MM.1S (cell line): ENCODE measurements around the gene FPR3.

Experiments
- DNase-seq: peaks from one replicate; pipeline ENCODE4 v3.0.0-alpha.2; 2015
- H2AFZ ChIP-seq: fragments of 300-600 bp; sonication (generic); 2 replicates; pipeline ENCODE4 v1.6.0; 2016; ENCODE audit warnings: antibody characterized with exemption, low read length
- H3F3A ChIP-seq: fragments of 300-600 bp; sonication (generic); 2 replicates; pipeline ENCODE4 v1.6.1; 2016; ENCODE audit warnings: mild to moderate bottlenecking, antibody characterized with exemption, low read length, moderate library complexity, mixed read lengths; ENCODE audit not compliant: insufficient read depth
- H3K27ac ChIP-seq: fragments of 300-600 bp; sonication (generic); 2 replicates; pipeline ENCODE4 v1.5.1; 2016; ENCODE audit warnings: mild to moderate bottlenecking, low read length
- H3K27me3 ChIP-seq: fragments of 300-600 bp; sonication (generic); replicated peaks from 2 replicates; pipeline ENCODE4 v1.6.0; 2016; ENCODE audit warnings: low read length; ENCODE audit not compliant: insufficient read depth
- H3K36me3 ChIP-seq: fragments of 300-600 bp; sonication (generic); replicated peaks from 2 replicates; pipeline ENCODE4 v1.6.1; 2016; ENCODE audit warnings: mild to moderate bottlenecking, low read length, mixed read lengths; ENCODE audit not compliant: insufficient read depth
- H3K4me1 ChIP-seq: fragments of 300-600 bp; sonication (generic); 2 replicates; pipeline ENCODE4 v1.6.1; 2016; ENCODE audit warnings: low read length, mixed read lengths
- H3K4me2 ChIP-seq: fragments of 300-600 bp; sonication (generic); 2 replicates; pipeline ENCODE4 v1.6.0; 2016; ENCODE audit warnings: low read depth, low read length
- H3K4me3 ChIP-seq: fragments of 300-600 bp; sonication (generic); 2 replicates; pipeline ENCODE4 v1.5.1; 2016; ENCODE audit warnings: low read length, mixed read lengths
- H3K79me2 ChIP-seq: fragments of 300-600 bp; sonication (generic); 2 replicates; pipeline ENCODE4 v1.6.1; 2016; ENCODE audit warnings: mixed run types, low read length, mixed read lengths
- H3K9ac ChIP-seq: fragments of 300-600 bp; sonication (generic); 2 replicates; pipeline ENCODE4 v1.6.1; 2016; ENCODE audit warnings: low read length, mixed read lengths
- H3K9me2 ChIP-seq: fragments of 300-600 bp; sonication (generic); replicated peaks from 2 replicates; pipeline ENCODE4 v1.6.1; 2016; ENCODE audit warnings: mild to moderate bottlenecking, low read length, mixed read lengths; ENCODE audit not compliant: insufficient read depth
- H3K9me3 ChIP-seq: fragments of 300-600 bp; sonication (generic); replicated peaks from 2 replicates; pipeline ENCODE4 v1.6.1; 2016; ENCODE audit warnings: mild to moderate bottlenecking, low read length, mixed read lengths; ENCODE audit not compliant: insufficient read depth
- H4K20me1 ChIP-seq: fragments of 300-600 bp; sonication (generic); 2 replicates; pipeline ENCODE4 v1.6.1; 2016; ENCODE audit warnings: mild to moderate bottlenecking, low read length, moderate library complexity, mixed read lengths; ENCODE audit not compliant: insufficient read depth
- CTCF ChIP-seq: fragments of 300-600 bp; sonication (generic); IDR thresholded peaks from 2 replicates; pipeline ENCODE4 v1.5.1; 2016; ENCODE audit warnings: antibody characterized with exemption, low read length, mixed read lengths
- EZH2 ChIP-seq: fragments of 300-600 bp; sonication (generic); optimal IDR thresholded peaks from 2 replicates; pipeline ENCODE3; 2017; ENCODE audit warnings: low read depth, mild to moderate bottlenecking, antibody characterized with exemption, low read length, mixed read lengths
- EZH2phosphoT487 ChIP-seq: fragments of 300-600 bp; sonication (generic); IDR thresholded peaks from 2 replicates; pipeline ENCODE4 v1.6.1; 2018; ENCODE audit warnings: antibody characterized with exemption, low read length

The FPR3 gene

DNA sequence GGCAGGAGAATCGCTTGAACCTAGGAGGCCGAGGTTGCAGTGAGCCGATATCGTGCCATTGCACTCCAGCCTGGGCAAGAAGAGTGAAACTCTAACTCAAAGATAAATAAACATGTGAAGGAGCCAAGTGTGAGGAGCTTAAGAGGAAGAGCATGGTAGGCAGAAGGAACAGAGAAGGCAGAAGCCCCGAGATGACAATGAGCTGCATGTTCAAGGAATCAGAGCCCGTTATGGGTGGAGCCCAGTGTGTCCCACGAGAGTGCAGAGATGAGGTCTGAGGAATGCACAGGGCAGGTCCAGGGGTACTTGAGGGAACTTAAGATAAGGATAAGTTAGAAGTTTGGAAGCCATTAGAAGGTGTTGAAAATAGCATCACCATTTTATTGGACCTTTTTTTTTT, 33.3 kb upstream of the FPR3 start:
- no peaks in the 10 kb centered on the region for H3F3A ChIP-seq
- H3K27me3 ChIP-seq, result no peaks in the 10 kb centered on the region
- no peak overlapping the region for H3K4me2 ChIP-seq
- no peaks in the 10 kb centered on the region for H3K9me3 ChIP-seq
- no peaks in the 10 kb centered on the region for H4K20me1 ChIP-seq
- H3K4me3 ChIP-seq, result no peak overlapping the region
- no peak overlapping the region for H2AFZ ChIP-seq
- H3K36me3 ChIP-seq, result no peaks in the 10 kb centered on the region
- H3K4me1 ChIP-seq, result no peaks in the 10 kb centered on the region
- H3K9me2 ChIP-seq, result no peaks in the 10 kb centered on the region
- DNase-seq, result no peak
- TF ChIP-seq CTCF (no peak), EZH2phosphoT487 (no peak), EZH2 (no peak)
- H3K9ac ChIP-seq, result no peak overlapping the region
- no peak overlapping the region for H3K27ac ChIP-seq
- H3K79me2 ChIP-seq, result no peaks in the 10 kb centered on the region

DNA sequence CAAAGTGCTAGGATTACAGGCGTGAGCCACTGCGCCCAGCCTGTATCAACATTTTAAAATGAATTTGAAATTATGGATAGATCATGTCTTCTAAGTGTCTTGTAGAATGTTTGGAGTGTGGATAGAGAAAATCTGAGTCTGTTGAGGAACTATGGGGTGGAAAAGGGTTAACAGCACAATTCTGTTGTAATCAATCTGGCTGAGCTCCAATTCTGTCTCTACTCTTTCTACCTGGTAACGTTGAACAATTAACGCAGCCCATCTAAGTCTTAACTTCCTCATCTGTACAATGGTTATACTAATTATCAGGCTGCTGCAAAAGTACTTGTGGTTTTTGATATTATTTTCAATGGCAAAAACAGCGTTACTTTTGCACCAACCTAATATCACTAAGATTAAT, 29.9 kb upstream of the FPR3 start:
- no peaks in the 10 kb centered on the region for H3K9me3 ChIP-seq
- H3K9me2 ChIP-seq, result no peaks in the 10 kb centered on the region
- H4K20me1 ChIP-seq, result no peaks in the 10 kb centered on the region
- no peaks in the 10 kb centered on the region for H3K36me3 ChIP-seq
- no peak overlapping the region for H2AFZ ChIP-seq
- no peaks in the 10 kb centered on the region for H3K79me2 ChIP-seq
- H3K4me1 ChIP-seq, result no peaks in the 10 kb centered on the region
- no peak for DNase-seq
- H3K9ac ChIP-seq, result no peak overlapping the region
- no peak overlapping the region for H3K27ac ChIP-seq
- H3K27me3 ChIP-seq, result no peaks in the 10 kb centered on the region
- TF ChIP-seq CTCF (no peak), EZH2phosphoT487 (no peak), EZH2 (no peak)
- H3K4me2 ChIP-seq, result no peak overlapping the region
- no peaks in the 10 kb centered on the region for H3F3A ChIP-seq
- no peak overlapping the region for H3K4me3 ChIP-seq

- Histone ChIP-seq H3K36me3 (no peaks in the 10 kb centered on the region), H3K4me2 (no peak overlapping the region), H3K4me3 (no peak overlapping the region), H3K9me3 (no peaks in the 10 kb centered on the region), H3K27me3 (no peaks in the 10 kb centered on the region), H3K9ac (no peak overlapping the region), H2AFZ (no peak overlapping the region), H3F3A (no peaks in the 10 kb centered on the region), H3K27ac (no peak overlapping the region), H3K4me1 (no peaks in the 10 kb centered on the region), H3K79me2 (no peaks in the 10 kb centered on the region), H3K9me2 (no peaks in the 10 kb centered on the region), H4K20me1 (no peaks in the 10 kb centered on the region)
- TF ChIP-seq EZH2phosphoT487 (no peak), EZH2 (no peak), CTCF (no peak)
- no peak for DNase-seq
Observed at GRCh38 chr19:51766461-51766860, 28.5 kb upstream of the FPR3 start.
